H9 (cell line): Measurements from ENCODE around the gene FBXO41. TPM values are rescaled to one million over a fixed set of nuclear protein-coding genes. Genes with fewer than 3 reads are reported as not detected.

Source experiments
- DNase-seq: peaks from one replicate; pipeline ENCODE4 v3.0.0-alpha.2; 2017
- H2AFZ ChIP-seq: one replicate; pipeline ENCODE4 v1.6.1; 2013; ENCODE audit warnings: mild to moderate bottlenecking, low read length, control low read depth, moderate library complexity
- H2AK5ac ChIP-seq: 2 replicates; pipeline ENCODE4 v1.6.1; 2013; ENCODE audit warnings: low read length, control low read depth, mixed read lengths; ENCODE audit not compliant: insufficient read length
- H2BK120ac ChIP-seq: one replicate; pipeline ENCODE4 v1.6.1; 2013; ENCODE audit warnings: low read depth, mild to moderate bottlenecking, low read length, control low read depth, inconsistent platforms; ENCODE audit not compliant: poor library complexity, severe bottlenecking
- H2BK12ac ChIP-seq: 2 replicates; pipeline ENCODE4 v1.6.1; 2013; ENCODE audit warnings: low read length, control low read depth, mixed read lengths, low read depth; ENCODE audit not compliant: insufficient read length
- H2BK15ac ChIP-seq: 2 replicates; pipeline ENCODE4 v1.6.1; 2013; ENCODE audit warnings: low read depth, low read length, control low read depth
- H2BK20ac ChIP-seq: one replicate; pipeline ENCODE4 v1.6.1; 2013; ENCODE audit warnings: low read depth, mild to moderate bottlenecking, low read length, control low read depth, inconsistent platforms; ENCODE audit not compliant: poor library complexity, severe bottlenecking
- H2BK5ac ChIP-seq: 2 replicates; pipeline ENCODE4 v1.6.1; 2013; ENCODE audit warnings: low read length, control low read depth, mixed read lengths; ENCODE audit not compliant: insufficient read length
- H3K14ac ChIP-seq: 2 replicates; pipeline ENCODE4 v1.6.1; 2013; ENCODE audit warnings: low read length, control low read depth; ENCODE audit not compliant: insufficient read depth
- H3K18ac ChIP-seq: 2 replicates; pipeline ENCODE4 v1.6.1; 2013; ENCODE audit warnings: low read depth, mild to moderate bottlenecking, mixed read lengths, low read length, control low read depth; ENCODE audit not compliant: insufficient read length
- H3K23ac ChIP-seq: 2 replicates; pipeline ENCODE4 v1.6.1; 2013; ENCODE audit warnings: low read length, control low read depth, mixed read lengths, low read depth; ENCODE audit not compliant: insufficient read length
- H3K23me2 ChIP-seq: 2 replicates; pipeline ENCODE4 v1.6.1; 2013; ENCODE audit warnings: low read depth, mild to moderate bottlenecking, mixed read lengths, low read length, control low read depth; ENCODE audit not compliant: insufficient read length, poor library complexity, severe bottlenecking
- H3K27ac ChIP-seq: 2 replicates; pipeline ENCODE4 v1.5.1; 2013; ENCODE audit warnings: low read length, control low read depth, mixed read lengths, low read depth; ENCODE audit not compliant: insufficient read length
- H3K27me3 ChIP-seq: 2 replicates; pipeline ENCODE4 v1.6.1; 2013; ENCODE audit warnings: low read length, control low read depth, inconsistent platforms; ENCODE audit not compliant: insufficient read depth
- H3K4ac ChIP-seq: 2 replicates; pipeline ENCODE4 v1.6.1; 2013; ENCODE audit warnings: low read depth, mild to moderate bottlenecking, control low read depth, inconsistent platforms, low read length, moderate library complexity
- H3K4me1 ChIP-seq: 2 replicates; pipeline ENCODE4 v1.6.1; 2013; ENCODE audit warnings: low read length, control low read depth, inconsistent platforms; ENCODE audit not compliant: insufficient read depth
- H3K4me2 ChIP-seq: 2 replicates; pipeline ENCODE4 v1.6.1; 2013; ENCODE audit warnings: low read length, control low read depth, mixed read lengths; ENCODE audit not compliant: insufficient read length, insufficient read depth
- H3K56ac ChIP-seq: 2 replicates; pipeline ENCODE4 v1.6.1; 2013; ENCODE audit warnings: low read depth, mild to moderate bottlenecking, mixed read lengths, low read length, control low read depth; ENCODE audit not compliant: insufficient read length
- H3K79me1 ChIP-seq: 2 replicates; pipeline ENCODE4 v1.6.1; 2013; ENCODE audit warnings: low read depth, mild to moderate bottlenecking, moderate library complexity, low read length, control low read depth, inconsistent platforms; ENCODE audit not compliant: insufficient read depth, poor library complexity, severe bottlenecking
- H3K79me2 ChIP-seq: 2 replicates; pipeline ENCODE4 v1.6.1; 2013; ENCODE audit warnings: low read length, control low read depth, inconsistent platforms; ENCODE audit not compliant: insufficient read depth
- H3K9ac ChIP-seq: 2 replicates; pipeline ENCODE4 v1.6.1; 2013; ENCODE audit warnings: low read length, control low read depth, mixed read lengths; ENCODE audit not compliant: insufficient read length; ENCODE audit errors: extremely low read depth
- H3K9me3 ChIP-seq: one replicate; pipeline ENCODE4 v1.6.1; 2013; ENCODE audit warnings: low read depth, low read length, inconsistent platforms; ENCODE audit not compliant: control insufficient read depth
- H3T11ph ChIP-seq: one replicate; pipeline ENCODE4 v1.6.1; 2013; ENCODE audit warnings: mild to moderate bottlenecking, low read length, control low read depth, inconsistent platforms
- H4K20me1 ChIP-seq: one replicate; pipeline ENCODE4 v1.6.1; 2013; ENCODE audit not compliant: control insufficient read depth, insufficient read length, insufficient read depth
- H4K5ac ChIP-seq: 2 replicates; pipeline ENCODE4 v1.6.1; 2013; ENCODE audit warnings: low read depth, mild to moderate bottlenecking, mixed read lengths, low read length, control low read depth; ENCODE audit not compliant: insufficient read length
- H4K8ac ChIP-seq: replicated peaks from 2 replicates; pipeline ENCODE4 v1.6.1; 2013; ENCODE audit warnings: low read length, control low read depth, mixed read lengths, low read depth; ENCODE audit not compliant: insufficient read length
- H4K91ac ChIP-seq: 2 replicates; pipeline ENCODE4 v1.6.1; 2013; ENCODE audit warnings: low read depth, mild to moderate bottlenecking, moderate library complexity, mixed read lengths, low read length, control low read depth; ENCODE audit not compliant: insufficient read length
- H3K27ac Mint-ChIP-seq, 3 experiments: 2 replicates in 2 of 3; 3 replicates in 1 of 3; pipeline ENCODE4 v1.8.0; 2020 to 2021; ENCODE audit warnings: mixed read lengths in 3 of 3, mild to moderate bottlenecking in 1 of 3, moderate library complexity in 1 of 3
- H3K27me3 Mint-ChIP-seq: 2 replicates; pipeline ENCODE4 v1.8.0; 2021; ENCODE audit warnings: low read depth, mild to moderate bottlenecking, moderate library complexity, mixed read lengths
- H3K36me3 Mint-ChIP-seq, 3 experiments: 2 replicates in 2 of 3; 3 replicates in 1 of 3; pipeline ENCODE4 v1.8.0; 2020 to 2021; ENCODE audit warnings: low read depth in 3 of 3, mixed read lengths in 3 of 3; ENCODE audit not compliant: insufficient read depth in 1 of 3
- H3K4me1 Mint-ChIP-seq, 2 experiments: 2 replicates each; pipeline ENCODE4 v1.8.0; 2020; ENCODE audit warnings: mixed read lengths in 2 of 2
- H3K4me3 Mint-ChIP-seq, 2 experiments: 2 replicates in 1 of 2; 3 replicates in 1 of 2; pipeline ENCODE4 v1.8.0; 2020 to 2021; ENCODE audit warnings: mild to moderate bottlenecking in 2 of 2, mixed read lengths in 2 of 2, moderate library complexity in 1 of 2
- H3K9me3 Mint-ChIP-seq, 2 experiments: 2 replicates in 1 of 2; 3 replicates in 1 of 2; pipeline ENCODE4 v1.8.0; 2020; ENCODE audit warnings: mild to moderate bottlenecking in 2 of 2, mixed read lengths in 2 of 2, moderate library complexity in 1 of 2
- CTCF ChIP-seq: fragments of 200-600 bp; sonication (generic); conservative IDR thresholded peaks from 3 replicates; pipeline ENCODE4 v1.8.0; 2021; ENCODE audit warnings: antibody characterized with exemption, mild to moderate bottlenecking
- WGBS: extraction: QIAGEN DNeasy Blood & Tissue Kit; methylation state at CpG from one replicate; pipeline ENCODE4 v1.1.7; 2013; ENCODE audit warnings: missing lambda C conversion rate, low lambda C conversion rate, mixed read lengths; ENCODE audit not compliant: insufficient read length; ENCODE audit errors: extremely low coverage; 5-methylcytosine and 5-hydroxymethylcytosine counted together
- total RNA-seq: library from RNA; stranded (reverse); gene quantifications from 2 replicates; pipeline ENCODE4 v1.2.1, GENCODE V29; 2021

FBXO41 gene
- total RNA-seq, 1 experiment from 2014 or later = 16.2 TPM

- Histone ChIP-seq H3K79me1 (peaks cover 3% of the 10 kb centered on the region), H3K27ac (no peak overlapping the region), H3K9ac (peak overlapping the region; percentile 20), H2BK15ac (no peak overlapping the region), H4K20me1 (no peaks in the 10 kb centered on the region), H3K14ac (no peak overlapping the region; the same call in 1 of the 2 replicates), H3K23me2 (peaks cover 15% of the 10 kb centered on the region), H3K56ac (no peak overlapping the region), H2AK5ac (no peak overlapping the region), H3K23ac (no peak overlapping the region), H3K4me2 (peak overlapping the region; percentile 89), H4K5ac (no peak overlapping the region), H2BK12ac (no peak overlapping the region), H3T11ph (no peak overlapping the region), H3K4me1 (peaks cover 3% of the 10 kb centered on the region; the same call in 1 of the 2 replicates), H2AFZ (no peak overlapping the region), H3K27me3 (peaks cover 2% of the 10 kb centered on the region; the same call in 1 of the 2 replicates), H3K9me3 (no peaks in the 10 kb centered on the region), H4K8ac (no peak overlapping the region), H3K4ac (no peak overlapping the region), H4K91ac (no peak overlapping the region), H2BK20ac (no peak overlapping the region), H3K79me2 (peaks cover 3% of the 10 kb centered on the region; the same call in 1 of the 2 replicates), H2BK120ac (no peak overlapping the region), H3K18ac (no peak overlapping the region), H2BK5ac (no peak overlapping the region)
- Mint-ChIP-seq H3K36me3 (no peaks in the 10 kb centered on the region; a peak in 1 of 7 replicates), H3K27ac (0 out of 7 replicates have a peak overlapping the region, but pooled peaks of 1 of the 3 experiments have one; percentile 27), H3K4me1 (peaks cover 19 to 24% of the 10 kb centered on the region in 2 experiments), H3K27me3 (peaks cover 33% of the 10 kb centered on the region), H3K4me3 (peak overlapping the region; percentile 77 to 88), H3K9me3 (no peaks in the 10 kb centered on the region)
- peak; percentile 42; the same call in 2 of the 3 replicates for TF ChIP-seq CTCF
- no CpG with 5 or more reads among the region's 5 CpGs for WGBS
- DNase-seq = no peak
These were observed 1.2 kb downstream of the FBXO41 start for GRCh38 chr2:73282924-73283544.
